Measurements from ENCODE around the gene SLC27A3.

SLC27A3 gene

DNA sequence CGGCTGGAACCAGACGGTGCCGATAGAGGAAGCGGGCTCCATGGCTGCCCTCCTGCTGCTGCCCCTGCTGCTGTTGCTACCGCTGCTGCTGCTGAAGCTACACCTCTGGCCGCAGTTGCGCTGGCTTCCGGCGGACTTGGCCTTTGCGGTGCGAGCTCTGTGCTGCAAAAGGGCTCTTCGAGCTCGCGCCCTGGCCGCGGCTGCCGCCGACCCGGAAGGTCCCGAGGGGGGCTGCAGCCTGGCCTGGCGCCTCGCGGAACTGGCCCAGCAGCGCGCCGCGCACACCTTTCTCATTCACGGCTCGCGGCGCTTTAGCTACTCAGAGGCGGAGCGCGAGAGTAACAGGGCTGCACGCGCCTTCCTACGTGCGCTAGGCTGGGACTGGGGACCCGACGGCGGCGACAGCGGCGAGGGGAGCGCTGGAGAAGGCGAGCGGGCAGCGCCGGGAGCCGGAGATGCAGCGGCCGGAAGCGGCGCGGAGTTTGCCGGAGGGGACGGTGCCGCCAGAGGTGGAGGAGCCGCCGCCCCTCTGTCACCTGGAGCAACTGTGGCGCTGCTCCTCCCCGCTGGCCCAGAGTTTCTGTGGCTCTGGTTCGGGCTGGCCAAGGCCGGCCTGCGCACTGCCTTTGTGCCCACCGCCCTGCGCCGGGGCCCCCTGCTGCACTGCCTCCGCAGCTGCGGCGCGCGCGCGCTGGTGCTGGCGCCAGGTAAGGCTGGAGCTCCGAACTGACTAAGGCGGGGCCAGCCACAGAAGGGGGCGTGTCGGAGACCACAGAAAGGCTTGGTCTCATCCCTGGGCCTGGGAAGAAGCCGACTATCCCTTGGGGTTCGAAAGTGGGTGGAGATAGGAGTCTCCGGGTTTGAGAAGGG, 486 bp downstream of the SLC27A3 start:
- TF ChIP-seq ZNF70 (CRISPR knock-in tag; IDR thresholded peaks at IDR 0.05) = no peak
- no peak for TF ChIP-seq BACH2 (CRISPR knock-in tag; IDR thresholded peaks at IDR 0.05; ENCODE audit: borderline replicate concordance)
- TF ChIP-seq ZC3H10 (CRISPR knock-in tag; IDR thresholded peaks at IDR 0.05) = no peak
- TF ChIP-seq ISL1 (CRISPR knock-in tag; IDR thresholded peaks at IDR 0.05) = no peak
- TF ChIP-seq ZFP3 (CRISPR knock-in tag; IDR thresholded peaks at IDR 0.05) = no peak
- TF ChIP-seq, protein P1, sequence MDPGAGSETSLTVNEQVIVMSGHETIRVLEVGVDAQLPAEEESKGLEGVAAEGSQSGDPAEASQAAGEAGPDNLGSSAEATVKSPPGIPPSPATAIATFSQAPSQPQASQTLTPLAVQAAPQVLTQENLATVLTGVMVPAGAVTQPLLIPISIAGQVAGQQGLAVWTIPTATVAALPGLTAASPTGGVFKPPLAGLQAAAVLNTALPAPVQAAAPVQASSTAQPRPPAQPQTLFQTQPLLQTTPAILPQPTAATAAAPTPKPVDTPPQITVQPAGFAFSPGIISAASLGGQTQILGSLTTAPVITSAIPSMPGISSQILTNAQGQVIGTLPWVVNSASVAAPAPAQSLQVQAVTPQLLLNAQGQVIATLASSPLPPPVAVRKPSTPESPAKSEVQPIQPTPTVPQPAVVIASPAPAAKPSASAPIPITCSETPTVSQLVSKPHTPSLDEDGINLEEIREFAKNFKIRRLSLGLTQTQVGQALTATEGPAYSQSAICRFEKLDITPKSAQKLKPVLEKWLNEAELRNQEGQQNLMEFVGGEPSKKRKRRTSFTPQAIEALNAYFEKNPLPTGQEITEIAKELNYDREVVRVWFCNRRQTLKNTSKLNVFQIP (CRISPR knock-in tag; IDR thresholded peaks at IDR 0.05; ENCODE audit: borderline replicate concordance, low read depth) = no peak
- TF ChIP-seq, protein P2, sequence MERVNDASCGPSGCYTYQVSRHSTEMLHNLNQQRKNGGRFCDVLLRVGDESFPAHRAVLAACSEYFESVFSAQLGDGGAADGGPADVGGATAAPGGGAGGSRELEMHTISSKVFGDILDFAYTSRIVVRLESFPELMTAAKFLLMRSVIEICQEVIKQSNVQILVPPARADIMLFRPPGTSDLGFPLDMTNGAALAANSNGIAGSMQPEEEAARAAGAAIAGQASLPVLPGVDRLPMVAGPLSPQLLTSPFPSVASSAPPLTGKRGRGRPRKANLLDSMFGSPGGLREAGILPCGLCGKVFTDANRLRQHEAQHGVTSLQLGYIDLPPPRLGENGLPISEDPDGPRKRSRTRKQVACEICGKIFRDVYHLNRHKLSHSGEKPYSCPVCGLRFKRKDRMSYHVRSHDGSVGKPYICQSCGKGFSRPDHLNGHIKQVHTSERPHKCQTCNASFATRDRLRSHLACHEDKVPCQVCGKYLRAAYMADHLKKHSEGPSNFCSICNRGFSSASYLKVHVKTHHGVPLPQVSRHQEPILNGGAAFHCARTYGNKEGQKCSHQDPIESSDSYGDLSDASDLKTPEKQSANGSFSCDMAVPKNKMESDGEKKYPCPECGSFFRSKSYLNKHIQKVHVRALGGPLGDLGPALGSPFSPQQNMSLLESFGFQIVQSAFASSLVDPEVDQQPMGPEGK (CRISPR knock-in tag; IDR thresholded peaks at IDR 0.05; ENCODE audit: borderline replicate concordance) = no peak
- TF ChIP-seq, protein P3, sequence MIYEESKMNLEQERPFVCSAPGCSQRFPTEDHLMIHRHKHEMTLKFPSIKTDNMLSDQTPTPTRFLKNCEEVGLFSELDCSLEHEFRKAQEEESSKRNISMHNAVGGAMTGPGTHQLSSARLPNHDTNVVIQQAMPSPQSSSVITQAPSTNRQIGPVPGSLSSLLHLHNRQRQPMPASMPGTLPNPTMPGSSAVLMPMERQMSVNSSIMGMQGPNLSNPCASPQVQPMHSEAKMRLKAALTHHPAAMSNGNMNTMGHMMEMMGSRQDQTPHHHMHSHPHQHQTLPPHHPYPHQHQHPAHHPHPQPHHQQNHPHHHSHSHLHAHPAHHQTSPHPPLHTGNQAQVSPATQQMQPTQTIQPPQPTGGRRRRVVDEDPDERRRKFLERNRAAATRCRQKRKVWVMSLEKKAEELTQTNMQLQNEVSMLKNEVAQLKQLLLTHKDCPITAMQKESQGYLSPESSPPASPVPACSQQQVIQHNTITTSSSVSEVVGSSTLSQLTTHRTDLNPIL (CRISPR knock-in tag; IDR thresholded peaks at IDR 0.05; ENCODE audit: low read depth) = no peak
- peak; percentile 70 for ATAC-seq

DNA sequence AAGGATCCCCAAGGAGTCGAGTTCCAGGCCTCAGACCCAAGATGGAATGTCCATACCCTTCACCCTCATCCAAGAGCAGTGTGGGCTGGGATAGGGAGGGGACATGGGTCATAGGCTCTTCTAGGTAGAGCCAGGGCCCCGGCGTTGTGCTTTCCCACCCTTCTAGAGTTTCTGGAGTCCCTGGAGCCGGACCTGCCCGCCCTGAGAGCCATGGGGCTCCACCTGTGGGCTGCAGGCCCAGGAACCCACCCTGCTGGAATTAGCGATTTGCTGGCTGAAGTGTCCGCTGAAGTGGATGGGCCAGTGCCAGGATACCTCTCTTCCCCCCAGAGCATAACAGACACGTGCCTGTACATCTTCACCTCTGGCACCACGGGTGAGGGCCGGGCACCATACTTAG, 1.1 kb downstream of the SLC27A3 start:
- ATAC-seq = no peak
- no peak for TF ChIP-seq ARNTL (CRISPR knock-in tag; IDR thresholded peaks at IDR 0.05; ENCODE audit: borderline replicate concordance, low read depth)
- no peak for TF ChIP-seq OSR1 (CRISPR knock-in tag; IDR thresholded peaks at IDR 0.05)
- TF ChIP-seq, protein P4, sequence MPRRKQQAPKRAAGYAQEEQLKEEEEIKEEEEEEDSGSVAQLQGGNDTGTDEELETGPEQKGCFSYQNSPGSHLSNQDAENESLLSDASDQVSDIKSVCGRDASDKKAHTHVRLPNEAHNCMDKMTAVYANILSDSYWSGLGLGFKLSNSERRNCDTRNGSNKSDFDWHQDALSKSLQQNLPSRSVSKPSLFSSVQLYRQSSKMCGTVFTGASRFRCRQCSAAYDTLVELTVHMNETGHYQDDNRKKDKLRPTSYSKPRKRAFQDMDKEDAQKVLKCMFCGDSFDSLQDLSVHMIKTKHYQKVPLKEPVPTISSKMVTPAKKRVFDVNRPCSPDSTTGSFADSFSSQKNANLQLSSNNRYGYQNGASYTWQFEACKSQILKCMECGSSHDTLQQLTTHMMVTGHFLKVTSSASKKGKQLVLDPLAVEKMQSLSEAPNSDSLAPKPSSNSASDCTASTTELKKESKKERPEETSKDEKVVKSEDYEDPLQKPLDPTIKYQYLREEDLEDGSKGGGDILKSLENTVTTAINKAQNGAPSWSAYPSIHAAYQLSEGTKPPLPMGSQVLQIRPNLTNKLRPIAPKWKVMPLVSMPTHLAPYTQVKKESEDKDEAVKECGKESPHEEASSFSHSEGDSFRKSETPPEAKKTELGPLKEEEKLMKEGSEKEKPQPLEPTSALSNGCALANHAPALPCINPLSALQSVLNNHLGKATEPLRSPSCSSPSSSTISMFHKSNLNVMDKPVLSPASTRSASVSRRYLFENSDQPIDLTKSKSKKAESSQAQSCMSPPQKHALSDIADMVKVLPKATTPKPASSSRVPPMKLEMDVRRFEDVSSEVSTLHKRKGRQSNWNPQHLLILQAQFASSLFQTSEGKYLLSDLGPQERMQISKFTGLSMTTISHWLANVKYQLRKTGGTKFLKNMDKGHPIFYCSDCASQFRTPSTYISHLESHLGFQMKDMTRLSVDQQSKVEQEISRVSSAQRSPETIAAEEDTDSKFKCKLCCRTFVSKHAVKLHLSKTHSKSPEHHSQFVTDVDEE (CRISPR knock-in tag; IDR thresholded peaks at IDR 0.05) = no peak
- TF ChIP-seq ZFP3 (CRISPR knock-in tag; IDR thresholded peaks at IDR 0.05) = no peak
- no peak for TF ChIP-seq RARB (CRISPR knock-in tag; IDR thresholded peaks at IDR 0.05)
- no peak for TF ChIP-seq ZFP30 (CRISPR knock-in tag; IDR thresholded peaks at IDR 0.05)
- no peak for TF ChIP-seq ZNF8 (CRISPR knock-in tag; IDR thresholded peaks at IDR 0.05)
- no peak for TF ChIP-seq PPARA (CRISPR knock-in tag; IDR thresholded peaks at IDR 0.05; ENCODE audit: borderline replicate concordance)
- TF ChIP-seq, protein P5, sequence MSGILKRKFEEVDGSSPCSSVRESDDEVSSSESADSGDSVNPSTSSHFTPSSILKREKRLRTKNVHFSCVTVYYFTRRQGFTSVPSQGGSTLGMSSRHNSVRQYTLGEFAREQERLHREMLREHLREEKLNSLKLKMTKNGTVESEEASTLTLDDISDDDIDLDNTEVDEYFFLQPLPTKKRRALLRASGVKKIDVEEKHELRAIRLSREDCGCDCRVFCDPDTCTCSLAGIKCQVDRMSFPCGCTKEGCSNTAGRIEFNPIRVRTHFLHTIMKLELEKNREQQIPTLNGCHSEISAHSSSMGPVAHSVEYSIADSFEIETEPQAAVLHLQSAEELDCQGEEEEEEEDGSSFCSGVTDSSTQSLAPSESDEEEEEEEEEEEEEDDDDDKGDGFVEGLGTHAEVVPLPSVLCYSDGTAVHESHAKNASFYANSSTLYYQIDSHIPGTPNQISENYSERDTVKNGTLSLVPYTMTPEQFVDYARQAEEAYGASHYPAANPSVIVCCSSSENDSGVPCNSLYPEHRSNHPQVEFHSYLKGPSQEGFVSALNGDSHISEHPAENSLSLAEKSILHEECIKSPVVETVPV (CRISPR knock-in tag; IDR thresholded peaks at IDR 0.05) = no peak
- no peak for TF ChIP-seq ZNF70 (CRISPR knock-in tag; IDR thresholded peaks at IDR 0.05)
- TF ChIP-seq TCF4 (CRISPR knock-in tag; IDR thresholded peaks at IDR 0.05; ENCODE audit: borderline replicate concordance) = no peak
- TF ChIP-seq, protein P1 (CRISPR knock-in tag; IDR thresholded peaks at IDR 0.05; ENCODE audit: borderline replicate concordance, low read depth) = no peak
- no peak for TF ChIP-seq ZNF565 (CRISPR knock-in tag; conservative IDR thresholded peaks at IDR 0.05; ENCODE audit: low read depth)
- no peak for TF ChIP-seq ISL1 (CRISPR knock-in tag; IDR thresholded peaks at IDR 0.05)
- TF ChIP-seq SNAI2 (CRISPR knock-in tag; IDR thresholded peaks at IDR 0.05) = no peak
- TF ChIP-seq TOX (CRISPR knock-in tag; IDR thresholded peaks at IDR 0.05; ENCODE audit: borderline replicate concordance) = no peak
- no peak for TF ChIP-seq BACH2 (CRISPR knock-in tag; IDR thresholded peaks at IDR 0.05; ENCODE audit: borderline replicate concordance)
- TF ChIP-seq ZC3H10 (CRISPR knock-in tag; IDR thresholded peaks at IDR 0.05) = no peak
- no peak for TF ChIP-seq GLIS3 (CRISPR knock-in tag; IDR thresholded peaks at IDR 0.05)
- TF ChIP-seq ESRRG (CRISPR knock-in tag; IDR thresholded peaks at IDR 0.05) = no peak

All from SK-N-SH treated with all-trans-retinoic acid at 6 μM for 48 hours (cell line).